ENCODE results near the gene WDR83.

Gene WDR83

GRCh38 chr19:12720296-12720695, 53.7 kb downstream of the WDR83 start:
- no peak for DNase-seq

DNA sequence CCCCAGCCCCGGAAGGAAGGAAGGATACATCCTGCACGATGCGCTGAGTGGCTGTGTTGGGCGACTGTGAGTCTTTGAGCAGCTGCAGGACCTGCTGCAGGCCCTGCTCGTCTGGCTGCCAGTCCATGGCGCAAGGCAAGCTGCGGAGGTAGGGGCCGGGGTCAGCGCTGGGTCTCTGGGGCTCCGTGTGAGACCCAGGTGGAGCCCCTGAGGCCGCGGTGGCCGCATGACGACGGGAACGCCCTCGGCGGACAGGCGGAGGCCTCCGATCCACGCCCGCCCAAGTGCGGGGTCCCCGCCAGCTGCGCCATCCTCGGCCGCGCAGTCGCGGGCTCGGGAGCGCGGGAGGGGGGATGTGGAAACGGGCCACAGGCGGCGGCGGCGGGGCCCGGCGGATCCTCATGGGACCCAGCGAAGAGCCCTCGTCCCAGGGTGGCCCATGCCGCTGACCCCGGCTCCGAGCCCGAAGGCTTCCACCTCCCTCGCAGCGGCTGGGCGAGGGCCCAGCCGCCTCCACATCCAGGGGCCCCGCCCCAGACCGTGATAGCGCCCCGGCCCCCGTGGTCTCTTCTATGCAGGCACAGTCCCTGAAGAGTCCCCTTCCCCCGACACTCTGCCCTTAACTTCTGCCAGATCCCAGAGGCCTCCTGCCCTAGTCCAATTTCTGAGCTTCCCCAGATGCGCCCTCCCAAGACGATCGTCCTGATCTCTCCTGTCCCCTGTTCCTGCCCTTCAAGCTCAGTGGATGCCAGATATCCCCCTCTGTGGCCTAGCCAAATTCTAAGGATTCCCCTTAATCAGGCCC, 54.4 kb downstream of the WDR83 start:
- DNase-seq = peak in 1 of 2 donors; percentile 18

DNA sequence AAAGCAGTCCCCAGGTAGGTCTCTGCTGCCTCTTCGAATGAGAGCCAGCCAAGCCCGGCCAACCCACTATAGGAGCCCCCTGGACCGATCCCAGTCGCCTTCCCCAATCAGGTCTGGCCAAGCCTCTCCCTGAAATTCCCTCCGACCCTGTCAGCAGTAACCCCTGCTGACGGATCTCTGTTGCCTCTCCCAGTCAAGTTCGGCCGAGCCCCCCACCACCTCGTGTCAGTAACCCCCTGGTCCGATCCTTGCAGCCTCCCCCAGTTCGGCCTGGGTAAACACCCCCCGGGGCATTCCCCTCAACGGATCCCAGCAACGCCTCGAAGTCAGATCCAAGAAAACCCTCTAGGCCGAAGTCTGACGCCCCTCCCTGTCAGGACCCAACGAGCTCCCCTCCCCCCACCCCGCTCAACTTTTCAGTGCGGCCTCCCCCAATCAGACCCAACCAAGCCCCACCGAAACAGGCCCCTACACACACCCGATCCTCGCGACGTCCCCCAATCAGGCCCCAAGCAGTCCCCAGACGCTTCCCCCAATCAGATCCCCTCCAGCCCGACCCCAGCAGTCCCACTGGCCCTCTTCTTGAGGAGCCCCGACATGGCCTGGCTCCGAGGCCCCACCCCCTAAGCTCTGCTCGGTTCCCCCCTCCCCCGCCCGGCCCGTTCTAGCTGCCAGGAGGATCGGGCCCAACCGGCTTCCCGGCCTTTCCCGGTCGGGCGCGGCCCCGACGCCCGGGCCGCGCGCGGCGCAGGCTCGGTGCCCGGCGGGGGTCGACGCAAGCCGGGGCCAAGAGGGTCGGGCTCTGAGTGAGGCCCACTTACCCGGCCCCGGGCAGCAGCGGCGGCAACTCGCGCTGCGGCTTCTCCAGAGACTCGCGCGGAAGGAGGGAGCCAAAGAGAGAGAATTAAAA, 55.3 kb downstream of the WDR83 start:
- peak; percentile 57 to 58 for DNase-seq

GRCh38 chr19:12722566-12723380, 56.2 kb downstream of the WDR83 start:
- DNase-seq = peak; percentile 93 to 94

GRCh38 chr19:12723381-12723640, 56.7 kb downstream of the WDR83 start:
- DNase-seq = no peak

- peak; percentile 68 for DNase-seq
Measured at GRCh38 chr19:12723641-12724426, 57.2 kb downstream of the WDR83 start, which contains the start of gene TNPO2. Gene TNPO2, minus strand, starts transcription at chr19:12723932. Its CDS starts 2,955 bp downstream, at chr19:12720977.

All from activated CD4-positive, alpha-beta T cell treated with anti-CD3 and anti-CD28 coated beads for 4 hours (primary cell).